Nucleus accumbens (tissue), 56 donors: Measurements from ENCODE around the gene BCS1L.

Experiments
- DNase-seq, 56 donors: peaks; one replicate each; lab custom pipeline; 2025; lab: John Stamatoyannopoulos, UW

BCS1L gene

GRCh38 chr2:218659258-218659987, at the start of gene BCS1L, which contains the start of gene ZNF142:
Gene BCS1L, plus strand, starts transcription at chr2:218659683. Its CDS starts 1,305 bp downstream, at chr2:218660988.
Gene ZNF142, minus strand, starts transcription at chr2:218659623. Its CDS starts 3,194 bp downstream, at chr2:218656429.
- DNase-seq, result peak in 55 of 56 donors; percentile 44 to 97 (median 89)

GRCh38 chr2:218615868-218616315, 43.6 kb upstream of the BCS1L start:
- no peak for DNase-seq

GRCh38 chr2:218618102-218618860, 41.2 kb upstream of the BCS1L start:
- DNase-seq, result no peak

GRCh38 chr2:218621007-218621406, 38.5 kb upstream of the BCS1L start:
- DNase-seq, result no peak

GRCh38 chr2:218622606-218623365, 36.7 kb upstream of the BCS1L start:
- DNase-seq, result no peak

- DNase-seq, result no peak
These were observed 36.1 kb upstream of the BCS1L start for GRCh38 chr2:218623366-218623705.

- no peak for DNase-seq
These were observed 33.1 kb upstream of the BCS1L start for GRCh38 chr2:218626369-218626768.

GRCh38 chr2:218627939-218628338, 31.5 kb upstream of the BCS1L start:
- no peak for DNase-seq

- no peak for DNase-seq
These were observed 27.6 kb upstream of the BCS1L start for GRCh38 chr2:218631837-218632236.

GRCh38 chr2:218635719-218636118, 23.8 kb upstream of the BCS1L start:
- DNase-seq, result no peak

- DNase-seq, result no peak
These were observed 21.1 kb upstream of the BCS1L start for GRCh38 chr2:218638372-218638771.

- DNase-seq, result no peak
These were observed 17.3 kb upstream of the BCS1L start for GRCh38 chr2:218642121-218642656.

- DNase-seq, result no peak
These were observed 16.7 kb upstream of the BCS1L start for GRCh38 chr2:218642786-218643185.

GRCh38 chr2:218643751-218644310, 15.7 kb upstream of the BCS1L start:
- DNase-seq, result no peak

- DNase-seq, result no peak
These were observed 14.8 kb upstream of the BCS1L start for GRCh38 chr2:218644721-218645120.

- DNase-seq, result no peak
These were observed 14.4 kb upstream of the BCS1L start for GRCh38 chr2:218645126-218645525.

- DNase-seq, result peak in 30 of 56 donors; percentile 0 to 64 (median 20)
These were observed 11.2 kb upstream of the BCS1L start for GRCh38 chr2:218648088-218648786.

- DNase-seq, result peak in 1 of 56 donors; percentile 4
These were observed 10.7 kb upstream of the BCS1L start for GRCh38 chr2:218648787-218649100.

- DNase-seq, result no peak
These were observed 3.7 kb upstream of the BCS1L start for GRCh38 chr2:218655751-218656150.
